ENCODE results near the gene POP4. TPM values are rescaled to one million over a fixed set of nuclear protein-coding genes. Genes with fewer than 3 reads are reported as not detected.

The POP4 gene
- total RNA-seq, 5 donors from 2014 or later (not counting 1 experiment from before 2014, with no cell fraction given), result 43.7 to 59.6 (median 55.5) TPM

- no peaks in the 10 kb centered on the region for H3K27me3 ChIP-seq (replicated peaks in 1 of 2; ENCODE audit: control insufficient read depth in 2 of 2, extremely low read depth in 1 of 2, insufficient read depth in 2 of 2, low read length in 1 of 2)
- H3K27ac ChIP-seq (ENCODE audit: low read length), result peak overlapping the region; percentile 38
- DNase-seq, result no peak
- H3K9me3 ChIP-seq, result no peaks in the 10 kb centered on the region
- Mint-ChIP-seq H3K4me1 (peaks cover 55 to 66% (median 65%) of the 10 kb centered on the region in 3 donors), H3K4me3 (peak overlapping the region; percentile 74 to 89 (median 78)), H3K36me3 (peaks cover 6% of the 10 kb centered on the region), H3K9me3 (no peaks in the 10 kb centered on the region), H3K27me3 (no peaks in the 10 kb centered on the region), H3K27ac (peak overlapping the region; percentile 49 to 83)
- H3K4me1 ChIP-seq (ENCODE audit: control insufficient read depth in 1 of 2, extremely low read depth in 1 of 2, insufficient read depth in 2 of 2, low read length in 2 of 2), result peaks cover 41 to 70% of the 10 kb centered on the region in 2 experiments
- peaks cover 0 to 3% of the 10 kb centered on the region in 2 donors for H3K36me3 ChIP-seq (ENCODE audit: control insufficient read depth in 2 of 2, extremely low read depth in 1 of 2, insufficient read depth in 1 of 2, low read length in 1 of 2)
- peak overlapping the region; percentile 37 to 90 for H3K4me3 ChIP-seq (ENCODE audit: control insufficient read depth in 1 of 2, extremely low read depth in 1 of 2, low read length in 1 of 2)
- no peak for ATAC-seq (replicated peaks in 1 of 4)
- ChIA-PET CTCF (interaction anchor here in 1 of 2 donors (0.9 to 4.2 kb wide), 6 partner anchors 8 to 61 kb away, joined by 4 to 42 read pairs (median 6); partner anchors contain the start of gene POP4), POLR2A (interaction anchor here in 1 of 2 donors (0.5 to 0.7 kb wide), 2 partner anchors 58 to 277 kb away, joined by 3 to 4 read pairs; partner anchors contain the start of gene POP4)
- 32% methylated on average over 13 of the region's 22 CpGs for WGBS (ENCODE audit: insufficient coverage)
Measured at GRCh38 chr19:29664753-29665214, 58.7 kb downstream of the POP4 start.

GRCh38 chr19:29665215-29665825 lies 59.2 kb downstream of the POP4 start, which contains the start of gene PLEKHF1:
PLEKHF1 (plus strand) TSS chr19:29665461; CDS start chr19:29673840, 8,379 bp downstream.
- peak within 1 kb of the TSS; percentile 97 for H3K27ac ChIP-seq (ENCODE audit: low read length)
- Mint-ChIP-seq H3K27me3 (no peaks in the 10 kb centered on the region), H3K4me3 (peak within 1 kb of the TSS; percentile 88 to 93 (median 89)), H3K9me3 (no peaks in the 10 kb centered on the region), H3K4me1 (peaks cover 60 to 71% (median 67%) of the 10 kb centered on the region in 3 donors), H3K27ac (peak within 1 kb of the TSS; percentile 95 to 97), H3K36me3 (peaks cover 9% of the 10 kb centered on the region)
- POLR2A ChIA-PET, result interaction anchor here (0.5 to 1.1 kb wide), 3 partner anchors 11 to 276 kb away, joined by 3 to 4 read pairs (median 3); partner anchors contain the start of gene POP4 (in 1 of the 2)
- H3K27me3 ChIP-seq (replicated peaks in 1 of 2; ENCODE audit: control insufficient read depth in 2 of 2, extremely low read depth in 1 of 2, insufficient read depth in 2 of 2, low read length in 1 of 2), result no peaks in the 10 kb centered on the region
- H3K4me1 ChIP-seq (ENCODE audit: control insufficient read depth in 1 of 2, extremely low read depth in 1 of 2, insufficient read depth in 2 of 2, low read length in 2 of 2), result peaks cover 39 to 70% of the 10 kb centered on the region in 2 experiments
- WGBS (ENCODE audit: insufficient coverage), result under 1% methylated on average over 65 of the region's 75 CpGs
- H3K36me3 ChIP-seq (ENCODE audit: control insufficient read depth in 2 of 2, extremely low read depth in 1 of 2, insufficient read depth in 1 of 2, low read length in 1 of 2), result peaks cover 0 to 6% of the 10 kb centered on the region in 2 donors
- peak; percentile 36 to 87 (median 63) for DNase-seq
- no peaks in the 10 kb centered on the region for H3K9me3 ChIP-seq
- peak; percentile 77 to 80 (median 78) for ATAC-seq (replicated peaks in 1 of 4)
- H3K4me3 ChIP-seq (ENCODE audit: control insufficient read depth in 1 of 2, extremely low read depth in 1 of 2, low read length in 1 of 2), result peak within 1 kb of the TSS; percentile 90 to 98
- CTCF ChIA-PET, result interaction anchor here (0.6 to 4.2 kb wide), 9 partner anchors 8 to 61 kb away, joined by 4 to 42 read pairs (median 6); partner anchors contain the start of gene POP4 (in 1 of the 2)

GRCh38 chr19:29665826-29666577 lies 59.9 kb downstream of the POP4 start:
- peaks cover 63 to 73% (median 67%) of the 10 kb centered on the region in 3 donors for H3K4me1 Mint-ChIP-seq
- Histone ChIP-seq H3K27me3 (replicated peaks in 1 of 2; ENCODE audit: control insufficient read depth in 2 of 2, extremely low read depth in 1 of 2, insufficient read depth in 2 of 2, low read length in 1 of 2) (no peaks in the 10 kb centered on the region), H3K36me3 (ENCODE audit: control insufficient read depth in 2 of 2, extremely low read depth in 1 of 2, insufficient read depth in 1 of 2, low read length in 1 of 2) (peaks cover 0 to 6% of the 10 kb centered on the region in 2 donors), H3K4me1 (ENCODE audit: control insufficient read depth in 1 of 2, extremely low read depth in 1 of 2, insufficient read depth in 2 of 2, low read length in 2 of 2) (peaks cover 35 to 70% of the 10 kb centered on the region in 2 experiments), H3K9me3 (no peaks in the 10 kb centered on the region), H3K27ac (ENCODE audit: low read length) (peak overlapping the region; percentile 97), H3K4me3 (ENCODE audit: control insufficient read depth in 1 of 2, extremely low read depth in 1 of 2, low read length in 1 of 2) (peak overlapping the region; percentile 90 to 98)
- H3K4me3 Mint-ChIP-seq, result peak overlapping the region; percentile 88 to 93 (median 89)
- ATAC-seq (replicated peaks in 1 of 4), result peak in 1 of 4 experiments; percentile 13
- 3% methylated on average over 25 of the region's 30 CpGs for WGBS (ENCODE audit: insufficient coverage)
- DNase-seq, result peak in 2 of 35 experiments; percentile 32 to 62
- no peaks in the 10 kb centered on the region for H3K9me3 Mint-ChIP-seq
- peak overlapping the region; percentile 95 to 97 for H3K27ac Mint-ChIP-seq
- H3K36me3 Mint-ChIP-seq, result peaks cover 12% of the 10 kb centered on the region
- no peaks in the 10 kb centered on the region for H3K27me3 Mint-ChIP-seq
- POLR2A ChIA-PET, result interaction anchor here (0.7 to 1.1 kb wide), 2 partner anchors 10 to 60 kb away, joined by 3 to 4 read pairs; partner anchors contain the start of gene POP4 (in 1 of the 2)
- CTCF ChIA-PET, result interaction anchor here (0.6 to 4.2 kb wide), 13 partner anchors 7 to 60 kb away, joined by 3 to 42 read pairs (median 6); partner anchors contain the start of gene POP4 (in 1 of the 2)

Other genes starting within 250 kb of the POP4 start
- gene VSTM2B, start 80.3 kb upstream of the POP4 start, total RNA-seq, result not detected
- gene PLEKHF1, start 59.2 kb downstream of the POP4 start, total RNA-seq, result 10 to 100 TPM; 13.2 to 42.6 (median 34.5) TPM
- gene C19orf12, start 109.0 kb downstream of the POP4 start, total RNA-seq, result 10 to 100 TPM; 25.1 to 38.7 (median 34.2) TPM
- 10 to 100 TPM in 1 of 5 donors, 1 to 10 TPM in 4; 4.1 to 10.1 (median 6.0) TPM for gene CCNE1, start 205.7 kb downstream of the POP4 start, total RNA-seq